Breast epithelium (tissue), 3 donors: ENCODE results near the gene NR6A1.

Experiments
- CTCF ChIP-seq, 3 donors: fragments of 450-650 bp; IDR thresholded peaks; one replicate each; pipeline ENCODE4 v1.5.1; 2016 to 2017; ENCODE audit warnings: antibody characterized with exemption in 3 of 3, mild to moderate bottlenecking in 3 of 3, moderate library complexity in 3 of 3
- POLR2A ChIP-seq: fragments of 450-650 bp; IDR thresholded peaks from one replicate; pipeline ENCODE4 v1.6.1; 2016; ENCODE audit warnings: antibody characterized with exemption, mild to moderate bottlenecking, moderate library complexity

GRCh38 chr9:124487260-124488182, 283.6 kb downstream of the NR6A1 start:
- TF ChIP-seq CTCF (IDR thresholded peaks at IDR 0.05) (no peak), POLR2A (no peak)
